Memory B cell (primary cell): ENCODE results near the gene MSANTD3.
"Not testable (repeated sequence)": the region's sequence is repeated elsewhere in the genome, so short reads cannot be mapped to it uniquely, and the experiment has no call there.

Experiments used
- ATAC-seq: fragments of 150-1000 bp; cut with Tn5 transposase; 2 replicates; pipeline ENCODE4 v1.10.0; 2021; ENCODE audit warnings: low read depth, mild to moderate bottlenecking, moderate library complexity
- DNase-seq, 2 donors: peaks; one replicate each; pipeline ENCODE4 v3.0.0; 2022; ENCODE audit warnings: low spot score in 2 of 2
- H3K27ac Mint-ChIP-seq: one replicate; pipeline ENCODE4 v1.8.0; 2022; ENCODE audit warnings: mild to moderate bottlenecking, moderate library complexity, mixed read lengths
- H3K27me3 Mint-ChIP-seq: one replicate; pipeline ENCODE4 v1.8.0; 2022; ENCODE audit warnings: mixed read lengths
- H3K36me3 Mint-ChIP-seq: one replicate; pipeline ENCODE4 v1.8.0; 2022; ENCODE audit warnings: mild to moderate bottlenecking, mixed read lengths
- H3K4me1 Mint-ChIP-seq: one replicate; pipeline ENCODE4 v1.8.0; 2022; ENCODE audit warnings: mixed read lengths
- H3K4me3 Mint-ChIP-seq: one replicate; pipeline ENCODE4 v1.8.0; 2022; ENCODE audit warnings: mild to moderate bottlenecking, moderate library complexity, mixed read lengths
- H3K9me3 Mint-ChIP-seq: one replicate; pipeline ENCODE4 v1.8.0; 2022; ENCODE audit warnings: mixed read lengths

MSANTD3 gene

DNA sequence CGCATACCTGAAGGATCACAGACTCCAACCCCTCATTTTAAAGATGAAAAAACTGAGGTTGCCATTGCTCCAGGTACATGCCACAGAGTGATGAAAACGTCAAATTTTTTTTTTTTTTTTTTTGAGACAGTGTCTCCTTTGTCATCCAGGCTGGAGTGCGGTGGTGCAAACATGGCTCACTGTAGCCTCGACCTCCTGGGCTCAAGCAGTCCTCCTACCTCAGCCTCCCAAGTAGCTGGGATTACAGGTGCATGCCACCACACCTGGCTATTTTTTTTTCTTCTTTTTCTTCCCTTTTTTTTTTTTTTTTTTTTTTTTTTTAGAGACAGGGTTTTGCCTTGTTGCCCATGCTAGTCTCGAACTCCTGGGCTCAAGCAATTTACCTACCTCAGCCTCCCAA lies 13.5 kb downstream of the MSANTD3 start:
- H3K27me3 Mint-ChIP-seq, H3K9me3 Mint-ChIP-seq, H3K4me1 Mint-ChIP-seq, H3K4me3 Mint-ChIP-seq, DNase-seq, H3K36me3 Mint-ChIP-seq, ATAC-seq, H3K27ac Mint-ChIP-seq: not testable (repeated sequence)

- DNase-seq: no peak
- Mint-ChIP-seq H3K27me3 (no peaks in the 10 kb centered on the region), H3K4me3 (no peak overlapping the region), H3K4me1 (peaks cover 6% of the 10 kb centered on the region), H3K9me3 (no peaks in the 10 kb centered on the region), H3K36me3 (peaks cover 7% of the 10 kb centered on the region), H3K27ac (no peak overlapping the region)
- no peak for ATAC-seq
Observed at GRCh38 chr9:100441911-100442361, 15.0 kb downstream of the MSANTD3 start.

GRCh38 chr9:100443781-100444768 lies 17.1 kb downstream of the MSANTD3 start:
- H3K27me3 Mint-ChIP-seq: no peaks in the 10 kb centered on the region
- peaks cover 7% of the 10 kb centered on the region for H3K36me3 Mint-ChIP-seq
- H3K4me3 Mint-ChIP-seq: no peak overlapping the region
- H3K9me3 Mint-ChIP-seq: no peaks in the 10 kb centered on the region
- no peak for DNase-seq
- no peak overlapping the region for H3K27ac Mint-ChIP-seq
- ATAC-seq: no peak
- H3K4me1 Mint-ChIP-seq: peaks cover 3% of the 10 kb centered on the region

GRCh38 chr9:100445161-100445902 lies 18.4 kb downstream of the MSANTD3 start:
- Mint-ChIP-seq H3K27ac (no peak overlapping the region), H3K4me1 (peaks cover 3% of the 10 kb centered on the region), H3K36me3 (peaks cover 13% of the 10 kb centered on the region), H3K27me3 (no peaks in the 10 kb centered on the region), H3K4me3 (no peak overlapping the region), H3K9me3 (no peaks in the 10 kb centered on the region)
- DNase-seq (no peak), ATAC-seq (no peak)

DNA sequence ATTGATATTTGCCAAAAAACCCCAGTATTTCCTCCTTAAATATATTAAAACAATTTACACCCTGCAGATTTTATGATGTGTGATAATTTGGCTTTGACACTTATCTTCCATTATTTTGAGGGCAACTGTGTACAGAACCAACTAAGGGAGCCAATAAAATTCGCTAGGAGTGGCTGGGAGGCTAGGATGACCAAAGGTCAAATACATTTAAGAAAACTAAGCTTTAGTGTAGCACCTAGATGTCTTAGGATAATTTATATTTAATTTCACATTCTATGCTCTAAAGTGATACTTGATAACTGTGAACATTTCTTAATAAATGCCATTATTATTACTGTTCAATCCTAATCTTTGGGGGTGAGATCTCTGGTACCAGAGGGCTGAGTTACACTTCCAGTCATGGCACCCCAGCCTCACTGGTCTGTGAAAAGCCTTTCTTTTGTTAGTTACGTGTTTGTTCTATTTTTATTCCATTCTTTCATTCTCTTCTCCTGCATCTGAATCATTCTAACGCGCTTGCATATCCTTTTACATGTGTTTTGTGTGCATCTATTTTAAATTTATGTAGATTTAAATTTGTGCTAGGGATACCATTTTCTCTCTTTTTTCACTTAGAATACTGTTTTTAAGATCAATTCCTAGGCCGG lies 19.1 kb downstream of the MSANTD3 start:
- H3K9me3 Mint-ChIP-seq: no peaks in the 10 kb centered on the region
- H3K27me3 Mint-ChIP-seq: no peaks in the 10 kb centered on the region
- peaks cover 17% of the 10 kb centered on the region for H3K36me3 Mint-ChIP-seq
- ATAC-seq (no peak), DNase-seq (no peak)
- peaks cover 3% of the 10 kb centered on the region for H3K4me1 Mint-ChIP-seq
- no peak overlapping the region for H3K27ac Mint-ChIP-seq
- no peak overlapping the region for H3K4me3 Mint-ChIP-seq

- Mint-ChIP-seq H3K27ac (no peak overlapping the region), H3K9me3 (no peaks in the 10 kb centered on the region), H3K27me3 (no peaks in the 10 kb centered on the region), H3K36me3 (peaks cover 23% of the 10 kb centered on the region), H3K4me1 (peaks cover 3% of the 10 kb centered on the region), H3K4me3 (no peak overlapping the region)
- DNase-seq (no peak), ATAC-seq (no peak)
Observed at GRCh38 chr9:100447041-100447440, 20.1 kb downstream of the MSANTD3 start.

DNA sequence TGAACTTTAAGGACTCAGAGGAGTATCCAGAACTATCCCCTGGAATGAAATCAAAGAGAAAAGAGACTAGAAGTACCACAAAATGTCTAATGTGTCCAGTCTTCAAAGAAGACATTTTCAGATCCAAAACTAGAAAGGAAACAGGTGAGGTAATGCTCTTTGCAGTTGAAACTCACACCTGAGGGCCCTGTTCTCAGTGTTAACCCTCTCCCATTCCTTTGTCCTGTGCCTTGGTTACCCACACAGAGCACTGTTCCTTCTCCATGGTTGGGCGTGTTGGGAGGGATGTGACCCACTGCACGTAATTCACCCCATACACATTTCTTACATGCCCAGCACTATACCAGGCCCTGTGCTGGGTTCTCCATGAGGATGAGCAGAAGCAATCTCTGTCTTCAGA lies 21.3 kb downstream of the MSANTD3 start:
- Mint-ChIP-seq H3K4me1 (peaks cover 3% of the 10 kb centered on the region), H3K27ac (no peak overlapping the region), H3K27me3 (no peaks in the 10 kb centered on the region), H3K9me3 (no peaks in the 10 kb centered on the region), H3K36me3 (peaks cover 28% of the 10 kb centered on the region), H3K4me3 (no peak overlapping the region)
- DNase-seq: no peak
- ATAC-seq: no peak

DNA sequence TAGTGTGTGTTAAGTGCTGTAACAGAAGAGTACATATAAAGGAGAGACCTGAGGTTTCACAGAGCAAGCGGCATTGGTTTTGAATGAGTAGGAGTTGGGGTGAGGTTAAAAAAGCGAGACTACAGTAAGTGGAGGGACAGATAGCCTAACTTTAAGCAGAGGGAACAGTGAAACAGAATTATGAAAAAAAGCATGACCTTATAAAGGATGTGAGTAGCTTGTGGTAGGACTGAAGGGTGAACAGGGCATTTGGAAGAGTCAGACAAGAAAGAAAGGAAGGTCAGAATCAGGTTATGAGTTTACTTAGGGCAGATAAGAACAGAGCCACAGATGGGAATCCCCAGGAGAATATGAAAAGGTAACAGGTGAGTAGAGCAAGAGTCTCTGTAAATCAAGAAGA lies 22.5 kb downstream of the MSANTD3 start:
- H3K4me1 Mint-ChIP-seq: peaks cover under 1% of the 10 kb centered on the region
- no peak for DNase-seq
- H3K9me3 Mint-ChIP-seq: no peaks in the 10 kb centered on the region
- H3K27ac Mint-ChIP-seq: no peak overlapping the region
- no peak for ATAC-seq
- H3K4me3 Mint-ChIP-seq: no peak overlapping the region
- H3K27me3 Mint-ChIP-seq: no peaks in the 10 kb centered on the region
- peaks cover 34% of the 10 kb centered on the region for H3K36me3 Mint-ChIP-seq

GRCh38 chr9:100452894-100453293 lies 26.0 kb downstream of the MSANTD3 start:
- no peaks in the 10 kb centered on the region for H3K9me3 Mint-ChIP-seq

DNA sequence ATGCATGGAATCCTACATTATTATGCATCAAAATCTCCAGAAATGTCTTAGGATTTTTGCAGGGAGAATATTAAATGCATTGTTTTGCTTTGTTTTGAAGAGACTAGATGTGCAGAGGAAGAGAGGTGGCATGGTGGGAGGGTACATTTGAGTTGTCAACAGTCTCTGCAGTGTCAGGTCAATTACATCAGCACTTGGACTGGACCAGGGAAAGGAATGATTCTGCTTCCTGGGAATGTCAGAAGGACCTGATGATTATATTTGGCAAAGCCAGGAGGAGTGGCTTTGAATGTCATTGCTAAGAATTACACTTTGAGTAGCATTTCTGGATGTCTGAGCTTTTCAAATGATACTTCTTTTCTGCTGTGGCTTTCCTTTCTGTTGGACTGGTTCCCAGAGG lies 28.5 kb downstream of the MSANTD3 start:
- no peak overlapping the region for H3K27ac Mint-ChIP-seq
- no peaks in the 10 kb centered on the region for H3K27me3 Mint-ChIP-seq
- H3K9me3 Mint-ChIP-seq: no peaks in the 10 kb centered on the region
- DNase-seq (no peak), ATAC-seq (no peak)
- peaks cover 26% of the 10 kb centered on the region for H3K36me3 Mint-ChIP-seq
- no peaks in the 10 kb centered on the region for H3K4me1 Mint-ChIP-seq
- H3K4me3 Mint-ChIP-seq: no peak overlapping the region

More at GRCh38 chr9:100452894-100453293, 26.0 kb downstream of the MSANTD3 start:
- no peak for ATAC-seq
- DNase-seq: no peak
- H3K27me3 Mint-ChIP-seq: no peaks in the 10 kb centered on the region
- H3K4me1 Mint-ChIP-seq: no peaks in the 10 kb centered on the region
- H3K4me3 Mint-ChIP-seq: no peak overlapping the region
- peaks cover 34% of the 10 kb centered on the region for H3K36me3 Mint-ChIP-seq
- no peak overlapping the region for H3K27ac Mint-ChIP-seq

GRCh38 chr9:100457517-100457916 lies 30.6 kb downstream of the MSANTD3 start:
- Mint-ChIP-seq H3K4me1 (no peaks in the 10 kb centered on the region), H3K27me3 (no peaks in the 10 kb centered on the region), H3K4me3 (no peak overlapping the region), H3K36me3 (peaks cover 11% of the 10 kb centered on the region), H3K9me3 (no peaks in the 10 kb centered on the region), H3K27ac (no peak overlapping the region)
- no peak for ATAC-seq
- no peak for DNase-seq

DNA sequence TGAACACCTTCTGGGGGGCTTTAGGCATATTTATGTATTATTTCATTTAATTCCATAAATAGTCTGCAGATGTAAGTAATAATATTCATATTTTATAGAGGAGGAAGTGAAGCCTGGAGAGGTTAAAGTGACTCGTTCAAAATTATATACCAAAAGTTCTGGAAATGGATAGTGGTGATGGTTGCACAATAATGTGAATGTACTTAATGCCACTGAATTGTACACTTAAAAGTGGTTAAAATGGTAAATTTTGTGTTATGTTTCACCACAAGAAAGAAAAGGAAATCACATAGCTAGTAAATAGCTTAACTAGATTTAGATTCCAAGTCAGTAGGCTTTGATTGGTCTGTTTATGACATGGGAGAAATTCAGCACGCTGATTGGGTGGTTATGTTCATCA lies 33.0 kb downstream of the MSANTD3 start:
- Mint-ChIP-seq H3K4me1 (no peaks in the 10 kb centered on the region), H3K27ac (no peak overlapping the region), H3K36me3 (no peaks in the 10 kb centered on the region), H3K4me3 (no peak overlapping the region), H3K27me3 (no peaks in the 10 kb centered on the region), H3K9me3 (no peaks in the 10 kb centered on the region)
- no peak for ATAC-seq
- DNase-seq: no peak

DNA sequence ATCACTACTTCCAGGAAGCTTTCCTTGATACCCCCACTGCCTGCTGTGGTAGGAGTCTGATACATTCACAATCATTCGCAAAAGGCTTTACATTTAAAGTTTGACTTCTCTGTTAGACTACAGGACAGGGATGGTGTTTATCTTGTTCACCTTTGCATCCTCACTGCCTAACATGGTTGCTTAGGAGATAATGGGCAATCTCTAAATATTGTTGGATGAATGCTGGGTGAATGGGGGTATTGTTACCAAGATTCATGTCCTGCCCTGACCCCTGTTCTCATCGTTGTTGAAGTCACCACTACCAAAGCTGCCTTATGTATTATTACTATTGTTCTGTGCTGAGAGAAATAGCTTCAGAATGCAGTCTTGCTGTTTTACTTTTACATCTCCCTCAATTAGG lies 38.3 kb downstream of the MSANTD3 start:
- H3K36me3 Mint-ChIP-seq: no peaks in the 10 kb centered on the region
- no peak overlapping the region for H3K4me3 Mint-ChIP-seq
- no peaks in the 10 kb centered on the region for H3K9me3 Mint-ChIP-seq
- no peaks in the 10 kb centered on the region for H3K4me1 Mint-ChIP-seq
- no peak for ATAC-seq
- H3K27ac Mint-ChIP-seq: no peak overlapping the region
- DNase-seq: no peak
- H3K27me3 Mint-ChIP-seq: no peaks in the 10 kb centered on the region

DNA sequence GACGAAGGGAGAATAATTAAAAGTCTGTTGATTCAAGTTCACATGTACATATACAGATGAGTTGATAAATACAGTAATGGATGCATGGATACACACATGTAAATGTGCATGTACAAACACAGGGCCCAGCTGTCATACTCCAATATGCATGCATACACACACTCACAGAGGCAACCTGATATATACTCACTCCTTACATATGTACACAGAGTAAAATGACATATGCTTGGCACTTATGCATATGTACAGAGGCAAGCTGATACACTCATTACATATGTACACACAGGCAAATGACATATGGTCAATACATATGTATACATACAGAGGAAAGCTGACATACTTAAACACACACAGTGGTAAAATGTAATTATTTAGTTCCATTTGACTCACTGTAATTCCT lies 38.8 kb downstream of the MSANTD3 start:
- ATAC-seq (no peak), DNase-seq (no peak)
- Mint-ChIP-seq H3K4me3 (no peak overlapping the region), H3K36me3 (no peaks in the 10 kb centered on the region), H3K27ac (no peak overlapping the region), H3K27me3 (no peaks in the 10 kb centered on the region), H3K4me1 (no peaks in the 10 kb centered on the region), H3K9me3 (no peaks in the 10 kb centered on the region)
